GM23338 (cell line): ENCODE results near the gene PMM1. TPM values are rescaled to one million over a fixed set of nuclear protein-coding genes. Genes with fewer than 3 reads are reported as not detected.
A peak's percentile ranks its signal among the peaks of the same experiment; 100 is the strongest.

ENCODE experiments used
- ATAC-seq: fragments of 200-7000 bp; cut with Tn5 transposase; 3 replicates; pipeline ENCODE4 v1.9.1; 2020
- DNase-seq: peaks from one replicate; pipeline ENCODE4 v3.0.0-alpha.2; 2015; ENCODE audit warnings: low spot score
- H2AFZ ChIP-seq: fragments of 200-600 bp; sonication (generic); 2 replicates; pipeline ENCODE4 v1.8.0; 2016; ENCODE audit warnings: antibody characterized with exemption, mild to moderate bottlenecking, moderate library complexity
- H3F3A ChIP-seq: fragments of 200-600 bp; sonication (generic); replicated peaks from 2 replicates; pipeline ENCODE4 v1.8.0; 2017; ENCODE audit warnings: antibody characterized with exemption, mixed run types, low read depth
- H3K27ac ChIP-seq: fragments of 200-600 bp; sonication (generic); 2 replicates; pipeline ENCODE4 v1.6.1; 2016; ENCODE audit warnings: low read depth
- H3K27me3 ChIP-seq: fragments of 200-600 bp; sonication (generic); 2 replicates; pipeline ENCODE4 v1.8.0; 2016; ENCODE audit warnings: mild to moderate bottlenecking, mixed run types, moderate library complexity; ENCODE audit not compliant: insufficient read depth
- H3K36me3 ChIP-seq: fragments of 200-600 bp; sonication (generic); 2 replicates; pipeline ENCODE4 v1.8.0; 2016; ENCODE audit warnings: mild to moderate bottlenecking; ENCODE audit not compliant: insufficient read depth
- H3K4me1 ChIP-seq: fragments of 200-600 bp; sonication (generic); 2 replicates; pipeline ENCODE4 v1.8.0; 2016; ENCODE audit warnings: mild to moderate bottlenecking, moderate library complexity; ENCODE audit not compliant: insufficient read depth
- H3K4me2 ChIP-seq: fragments of 200-600 bp; sonication (generic); 2 replicates; pipeline ENCODE4 v1.7.1; 2017; ENCODE audit warnings: mixed run types
- H3K4me3 ChIP-seq: fragments of 200-600 bp; sonication (generic); 2 replicates; pipeline ENCODE4 v1.6.1; 2016; ENCODE audit warnings: mixed run types
- H3K79me2 ChIP-seq: fragments of 200-600 bp; sonication (generic); replicated peaks from 2 replicates; pipeline ENCODE4 v1.8.0; 2017; ENCODE audit warnings: mild to moderate bottlenecking; ENCODE audit not compliant: insufficient read depth
- H3K9me2 ChIP-seq: fragments of 200-600 bp; sonication (generic); 2 replicates; pipeline ENCODE4 v1.8.0; 2017; ENCODE audit not compliant: insufficient read depth
- H4K20me1 ChIP-seq: fragments of 200-600 bp; sonication (generic); replicated peaks from 2 replicates; pipeline ENCODE4 v1.8.0; 2017; ENCODE audit warnings: mild to moderate bottlenecking; ENCODE audit not compliant: insufficient read depth
- H3K27ac Mint-ChIP-seq: 2 replicates; pipeline ENCODE4 v1.8.0; 2020; ENCODE audit warnings: inconsistent platforms, mild to moderate bottlenecking, moderate library complexity, mixed read lengths
- H3K27me3 Mint-ChIP-seq: 3 replicates; pipeline ENCODE4 v1.8.0; 2022; ENCODE audit warnings: low read depth, mild to moderate bottlenecking, moderate library complexity, mixed read lengths, inconsistent platforms; ENCODE audit not compliant: insufficient read depth, poor library complexity
- H3K36me3 Mint-ChIP-seq: 3 replicates; pipeline ENCODE4 v1.8.0; 2021; ENCODE audit warnings: low read depth, mild to moderate bottlenecking, inconsistent platforms, moderate library complexity, mixed read lengths
- H3K4me1 Mint-ChIP-seq: 3 replicates; pipeline ENCODE4 v1.8.0; 2020; ENCODE audit warnings: mild to moderate bottlenecking, inconsistent platforms, mixed read lengths
- H3K4me3 Mint-ChIP-seq: 3 replicates; pipeline ENCODE4 v1.8.0; 2021; ENCODE audit warnings: moderate library complexity, mild to moderate bottlenecking, inconsistent platforms, mixed read lengths
- H3K9me3 Mint-ChIP-seq: 3 replicates; pipeline ENCODE4 v1.8.0; 2020; ENCODE audit warnings: moderate library complexity, mild to moderate bottlenecking, inconsistent platforms, mixed read lengths
- CREB1 ChIP-seq: fragments of 250-450 bp; sonication (Bioruptor Pico); IDR thresholded peaks from 2 replicates; pipeline ENCODE4 v1.5.0; 2020; ENCODE audit warnings: low read depth, mild to moderate bottlenecking, moderate library complexity
- CTCF ChIP-seq, 2 experiments: fragments of 200-600 bp in 1 of 2; sonication (generic) in 1 of 2; conservative IDR thresholded peaks; 2 replicates each; pipeline versions ENCODE4 v1.5.1 to v1.6.1; 2016 to 2017; ENCODE audit warnings: antibody characterized with exemption in 2 of 2, low read depth in 2 of 2, mild to moderate bottlenecking in 2 of 2, moderate library complexity in 1 of 2
- EZH2phosphoT487 ChIP-seq: fragments of 200-600 bp; sonication (generic); IDR thresholded peaks from one replicate; pipeline ENCODE4 v1.8.1; 2018; ENCODE audit warnings: antibody characterized with exemption; ENCODE audit not compliant: unreplicated experiment
- POLR2AphosphoS5 ChIP-seq: IDR thresholded peaks from 2 replicates; pipeline ENCODE4 v1.6.1; 2016; ENCODE audit warnings: antibody characterized with exemption, low read depth
- ZNF114 ChIP-seq: fragments of 250-450 bp; sonication (Bioruptor Pico); IDR thresholded peaks from 2 replicates; pipeline ENCODE4 v1.5.0; 2020; ENCODE audit warnings: mild to moderate bottlenecking, moderate library complexity
- ZNF462 ChIP-seq: fragments of 250-450 bp; sonication (Bioruptor Pico); IDR thresholded peaks from 2 replicates; pipeline ENCODE4 v1.5.0; 2020; ENCODE audit warnings: mild to moderate bottlenecking, moderate library complexity
- polyA plus RNA-seq: library from polyadenylated mRNA; unstranded; fragments of >200 nt; fragmentation: Nextera tagmentation; extraction: Ambion mirVana; gene quantifications from 2 replicates; pipeline ENCODE4 v1.2.1, GENCODE V29; 2016
- total RNA-seq: library from RNA; depleted of rRNA; stranded (reverse); fragments of >200 nt; shearing (Covaris generic); gene quantifications from 2 replicates; pipeline ENCODE4 v1.2.3, GENCODE V29; 2014

PMM1 gene
- total and polyA plus RNA-seq, 2 experiments from 2014 or later: 8.7 to 9.9 TPM

GRCh38 chr22:41543854-41544670, 45.6 kb downstream of the PMM1 start, which contains the start of gene POLR3H:
TSS of gene POLR3H (minus strand) at chr22:41544470. CDS start at chr22:41544101, 369 bp downstream.
- ATAC-seq: peak; percentile 93
- peaks cover 7% of the 10 kb centered on the region; the same call in 1 of the 2 replicates for H3K4me1 ChIP-seq
- Mint-ChIP-seq H3K36me3 (peaks cover 19% of the 10 kb centered on the region), H3K4me1 (peaks cover 21% of the 10 kb centered on the region), H3K27ac (peak within 1 kb of the TSS; percentile 95), H3K27me3 (peaks cover 9% of the 10 kb centered on the region), H3K9me3 (no peaks in the 10 kb centered on the region; the same call in 2 of the 3 replicates), H3K4me3 (peak within 1 kb of the TSS; percentile 96)
- H4K20me1 ChIP-seq: peaks cover 4% of the 10 kb centered on the region
- H3K36me3 ChIP-seq: no peaks in the 10 kb centered on the region
- no peaks in the 10 kb centered on the region for H3K27me3 ChIP-seq
- TF ChIP-seq CTCF (conservative IDR thresholded peaks at IDR 0.05; ENCODE audit: low read depth in 2 of 2) (peak; percentile 55 to 75), POLR2AphosphoS5 (peak; percentile 73), EZH2phosphoT487 (no peak), CREB1 (peak; percentile 43; the same call in 1 of the 2 replicates)
- H3K4me3 ChIP-seq: peak within 1 kb of the TSS; percentile 78
- DNase-seq: peak; percentile 99
- peaks cover 44% of the 10 kb centered on the region for H3K79me2 ChIP-seq
- peak within 1 kb of the TSS; percentile 38 for H2AFZ ChIP-seq
- H3K9me2 ChIP-seq: no peaks in the 10 kb centered on the region
- peak within 1 kb of the TSS; percentile 72 for H3K4me2 ChIP-seq
- H3K27ac ChIP-seq: peak within 1 kb of the TSS; percentile 69
- H3F3A ChIP-seq: 0 out of 2 replicates have a peak, but pooled peaks cover 13% of the 10 kb centered on the region

DNA sequence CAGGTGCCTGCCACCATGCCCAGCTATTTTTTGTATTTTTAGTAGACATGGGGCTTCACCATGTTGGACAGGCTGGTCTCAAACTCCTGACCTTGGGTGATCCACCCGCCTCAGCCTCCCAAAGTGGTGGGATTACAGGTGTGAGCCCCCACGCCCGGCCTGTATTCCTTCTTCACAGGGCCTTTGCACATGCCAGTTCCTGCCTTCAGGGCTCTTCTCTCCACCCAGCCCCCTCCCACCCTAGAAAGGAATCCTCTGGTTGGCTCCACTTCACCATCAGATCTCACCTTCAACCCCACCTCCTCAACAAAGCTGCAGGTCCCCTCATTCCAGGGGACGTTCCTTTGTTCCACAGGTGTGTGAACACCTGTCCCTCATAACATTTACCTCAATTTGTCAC, 47.4 kb downstream of the PMM1 start:
- Histone ChIP-seq H3F3A (peaks cover 13% of the 10 kb centered on the region; the same call in 1 of the 2 replicates), H3K9me2 (no peaks in the 10 kb centered on the region), H3K27me3 (no peaks in the 10 kb centered on the region), H3K36me3 (no peaks in the 10 kb centered on the region), H3K4me1 (peaks cover 7% of the 10 kb centered on the region; the same call in 1 of the 2 replicates), H3K27ac (no peak overlapping the region), H3K79me2 (peaks cover 50% of the 10 kb centered on the region), H2AFZ (no peak overlapping the region), H3K4me3 (no peak overlapping the region), H4K20me1 (peaks cover 7% of the 10 kb centered on the region), H3K4me2 (no peak overlapping the region)
- Mint-ChIP-seq H3K27ac (no peak overlapping the region; the same call in 1 of the 2 replicates), H3K4me1 (peaks cover 25% of the 10 kb centered on the region), H3K9me3 (no peaks in the 10 kb centered on the region; the same call in 2 of the 3 replicates), H3K36me3 (peaks cover 29% of the 10 kb centered on the region), H3K27me3 (peaks cover 9% of the 10 kb centered on the region), H3K4me3 (peak overlapping the region; percentile 96)
- DNase-seq: no peak
- ATAC-seq: no peak
- TF ChIP-seq CTCF (conservative IDR thresholded peaks at IDR 0.05; ENCODE audit: low read depth in 2 of 2) (no peak), ZNF462 (CRISPR knock-in tag) (no peak), ZNF114 (no peak)
